Measurements from ENCODE around the gene CST1.

GRCh38 chr20:23770384-23770783 is 19.6 kb upstream of the CST1 start:
- TF ChIP-seq GATA2 (IDR thresholded peaks at IDR 0.05; ENCODE audit: low read depth, low read length), result no peak
- no peak for TF ChIP-seq GATA3 (IDR thresholded peaks at IDR 0.05; ENCODE audit: low read depth, low read length)

Data from SH-SY5Y (cell line).